GM12878 (cell line): ENCODE data around the gene MDN1. TPM values are rescaled to one million over a fixed set of nuclear protein-coding genes. Genes with fewer than 3 reads are reported as not detected.

Experiments used
- ATF2 ChIP-seq: IDR thresholded peaks from 2 replicates; pipeline ENCODE4 v1.6.1; 2012; ENCODE audit warnings: low read length, inconsistent platforms
- BRCA1 ChIP-seq: IDR thresholded peaks from 2 replicates; pipeline ENCODE4 v1.6.1; 2011; ENCODE audit warnings: low read depth, low read length, improper control_type of control experiment
- CBX3 ChIP-seq: fragments of 200-600 bp; sonication (generic); IDR thresholded peaks from 2 replicates; pipeline ENCODE4 v1.6.1; 2016; ENCODE audit warnings: low read depth, borderline replicate concordance
- CHD2 ChIP-seq: IDR thresholded peaks from 2 replicates; pipeline ENCODE4 v1.6.1; 2011; ENCODE audit warnings: low read depth, low read length, improper control_type of control experiment, borderline replicate concordance
- CREB1 ChIP-seq: IDR thresholded peaks from 2 replicates; pipeline ENCODE4 v1.6.1; 2012; ENCODE audit warnings: low read depth, mild to moderate bottlenecking, inconsistent platforms
- E2F4 ChIP-seq: IDR thresholded peaks from 2 replicates; pipeline ENCODE4 v1.6.1; 2012; ENCODE audit warnings: low read depth, low read length, improper control_type of control experiment
- EGR1 ChIP-seq, 2 experiments: IDR thresholded peaks; 1 replicate in 1 of 2; 2 replicates in 1 of 2; pipeline ENCODE4 v1.6.1; 2011 to 2012; ENCODE audit warnings: low read depth in 2 of 2, low read length in 2 of 2, borderline replicate concordance in 1 of 2, mild to moderate bottlenecking in 1 of 2, moderate library complexity in 1 of 2
- FOS ChIP-seq: IDR thresholded peaks from 3 replicates; pipeline ENCODE4 v1.6.1; 2011; ENCODE audit warnings: borderline replicate concordance; ENCODE audit not compliant: insufficient read length; ENCODE audit errors: extremely low read depth
- IKZF2 ChIP-seq, 2 experiments: fragments of 450-650 bp; IDR thresholded peaks; 2 replicates each; pipeline ENCODE4 v1.6.1; 2017; ENCODE audit warnings: mild to moderate bottlenecking in 2 of 2, moderate library complexity in 2 of 2
- LARP7 ChIP-seq: fragments of 450-650 bp; IDR thresholded peaks from 2 replicates; pipeline ENCODE4 v1.6.1; 2017; ENCODE audit warnings: mild to moderate bottlenecking
- REST ChIP-seq: IDR thresholded peaks from 2 replicates; pipeline ENCODE4 v1.6.1; 2012; ENCODE audit warnings: mild to moderate bottlenecking, low read depth, low read length
- SRF ChIP-seq, 2 experiments: IDR thresholded peaks; 2 replicates each; pipeline ENCODE4 v1.6.1; 2011; ENCODE audit warnings: low read depth in 2 of 2, low read length in 2 of 2, mild to moderate bottlenecking in 1 of 2, moderate library complexity in 1 of 2
- polyA plus RNA-seq, 11 experiments: library from polyadenylated mRNA; depleted of rRNA in 4 of 11; unstranded in 6 of 11; stranded (reverse) in 5 of 11; fragments of >200 nt; fragmentation: Nextera tagmentation in 4 of 11; fragmentation: Illumina TruSeq in 1 of 11; extraction: Ambion mirVana in 4 of 11; extraction: Trizol in 1 of 11; gene quantifications; 1 replicate in 1 of 11; 2 replicates in 10 of 11; pipeline versions ENCODE4 v1.2.1 to v1.2.3, GENCODE V29; 2011 to 2016; ENCODE audit warnings: inconsistent platforms in 2 of 11, missing spikeins in 2 of 11, low read depth in 1 of 11
- total RNA-seq, 4 experiments: library from RNA; depleted of rRNA in 3 of 4; stranded (reverse); fragments of >200 nt in 3 of 4; fragmentation: Illumina TruSeq in 1 of 4; extraction: Trizol in 1 of 4; gene quantifications; 2 replicates each; pipeline versions ENCODE4 v1.2.1 to v1.2.3, GENCODE V29; 2013 to 2021

The MDN1 gene
- total and polyA plus RNA-seq, 10 of the 15 experiments (the other 5 are each of a cell fraction or from before 2014, with no cell fraction given), result 14.3 to 50.1 (median 22.1) TPM

- TF ChIP-seq SRF (IDR thresholded peaks at IDR 0.05; ENCODE audit: low read depth in 2 of 2, low read length in 2 of 2) (no peak), FOS (no peak), CREB1 (0 out of 2 replicates have a peak, but pooled peaks have one; percentile 10), BRCA1 (no peak), ATF2 (peak; percentile 51; the same call in 1 of the 2 replicates), IKZF2 (IDR thresholded peaks at IDR 0.05) (peak; percentile 33 to 48; a peak in 2 of 4 replicates), E2F4 (no peak), CHD2 (no peak), EGR1 (IDR thresholded peaks at IDR 0.05; ENCODE audit: borderline replicate concordance in 1 of 2, low read depth in 2 of 2, low read length in 2 of 2) (no peak), CBX3 (no peak), LARP7 (no peak), REST (no peak)
Observed at GRCh38 chr6:89859744-89860143, 40.1 kb upstream of the MDN1 start (continued).
